NCI-H748 treated with DMSO at 0.1 percent for 48 hours (cell line): Measurements from ENCODE around the gene DSTN.

Experiments
- DNase-seq: peaks from one replicate; lab custom pipeline; 2025; lab: John Stamatoyannopoulos, UW

The DSTN gene

DNA sequence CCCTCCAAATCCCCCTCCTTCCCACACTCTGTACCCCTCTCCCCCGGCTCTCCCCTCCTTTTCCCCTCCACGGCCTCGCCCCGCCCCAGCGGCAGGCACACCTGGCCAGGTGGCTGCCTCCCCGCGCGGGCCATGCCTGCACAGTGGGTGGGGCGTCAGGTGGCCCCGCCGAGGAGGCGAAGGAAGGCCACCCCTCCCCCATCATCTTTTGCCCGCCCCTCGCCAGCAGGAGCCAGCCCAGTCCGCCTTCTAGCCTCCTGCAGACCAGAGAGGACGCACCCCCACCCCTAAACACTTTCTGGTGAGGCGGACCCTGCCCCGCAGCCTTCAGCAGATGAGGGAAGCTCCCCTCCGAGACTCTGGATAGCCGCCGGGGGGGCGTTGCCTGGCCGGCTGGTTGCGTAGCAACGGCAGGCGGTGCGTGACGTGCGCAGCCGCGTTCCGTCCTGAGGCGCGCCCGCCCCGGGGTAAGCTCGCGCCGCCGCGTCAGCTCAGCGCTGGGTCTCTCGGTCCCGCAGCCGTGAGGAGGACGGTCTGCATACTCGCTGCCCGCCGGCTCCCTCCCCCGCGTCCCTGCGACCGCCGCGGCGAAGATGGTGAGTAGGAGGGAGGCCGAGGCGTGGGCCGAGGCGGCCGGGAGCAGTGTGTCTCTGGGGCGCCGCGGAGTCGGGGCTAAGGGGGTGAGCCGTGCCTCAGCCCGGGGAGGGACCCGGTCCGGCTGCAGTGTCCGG, at the start of gene DSTN:
TSS of gene DSTN (plus strand) at position 460 of the 731 bp plus-strand sequence. CDS start at position 594, 134 bp downstream.
- DNase-seq = peak; percentile 94

DNA sequence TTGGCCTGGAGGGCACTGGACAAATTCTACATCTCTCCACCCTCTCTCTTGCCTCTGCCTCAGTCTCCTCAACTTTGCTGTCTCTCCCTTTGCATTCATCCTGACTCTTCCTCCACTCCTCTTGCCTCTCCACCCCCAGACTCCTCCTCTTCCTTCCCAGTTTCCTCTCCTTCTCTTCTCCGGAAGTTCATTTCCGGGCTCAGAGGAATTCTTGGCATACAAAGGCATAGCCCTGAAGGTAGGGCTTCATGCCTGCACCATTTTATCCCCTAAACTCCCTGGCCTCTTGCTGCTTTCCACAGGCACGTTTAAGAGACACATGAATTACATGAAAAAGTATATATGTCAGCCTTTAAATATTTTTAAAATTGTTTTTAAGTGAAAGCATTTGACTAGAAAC, 49.3 kb upstream of the DSTN start:
- no peak for DNase-seq

DNA sequence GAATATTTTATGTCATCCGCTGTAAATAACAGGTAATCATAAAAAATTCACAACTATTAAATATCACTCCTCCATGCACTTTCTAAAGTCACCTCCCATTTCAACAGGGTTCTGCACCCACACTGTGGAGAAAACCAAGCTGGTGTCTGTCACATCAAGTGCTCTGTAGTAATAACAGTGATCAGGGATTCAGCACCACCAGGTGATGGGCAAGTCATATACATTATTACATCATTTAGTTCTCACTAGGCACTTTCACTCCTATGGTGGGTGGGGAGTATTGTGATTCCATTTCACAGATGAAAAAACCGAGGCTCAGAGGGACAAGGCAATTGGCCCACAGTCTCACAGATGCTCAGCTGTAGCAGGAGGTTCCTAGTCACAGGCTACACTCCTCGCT, 47.3 kb upstream of the DSTN start:
- no peak for DNase-seq

DNA sequence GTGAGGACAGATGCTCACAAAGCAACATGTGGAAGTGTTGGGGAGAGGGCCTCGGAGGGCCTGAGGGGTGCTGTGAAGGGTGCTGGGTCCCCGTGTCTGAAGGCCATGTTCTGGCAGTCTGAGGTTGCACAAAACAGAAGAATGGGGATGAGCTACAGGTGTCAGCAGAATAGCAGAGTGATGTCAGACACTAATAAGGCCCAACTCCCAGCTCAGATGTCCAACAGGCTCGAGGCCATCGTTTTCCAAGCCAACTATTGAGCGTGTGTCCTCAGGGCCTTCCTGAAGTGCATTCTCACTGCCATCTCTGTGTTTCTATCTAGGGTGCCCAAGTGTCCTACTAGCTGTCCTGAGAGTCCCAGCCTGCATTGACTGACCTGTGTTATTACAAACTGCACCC, 46.5 kb upstream of the DSTN start:
- DNase-seq = no peak

DNA sequence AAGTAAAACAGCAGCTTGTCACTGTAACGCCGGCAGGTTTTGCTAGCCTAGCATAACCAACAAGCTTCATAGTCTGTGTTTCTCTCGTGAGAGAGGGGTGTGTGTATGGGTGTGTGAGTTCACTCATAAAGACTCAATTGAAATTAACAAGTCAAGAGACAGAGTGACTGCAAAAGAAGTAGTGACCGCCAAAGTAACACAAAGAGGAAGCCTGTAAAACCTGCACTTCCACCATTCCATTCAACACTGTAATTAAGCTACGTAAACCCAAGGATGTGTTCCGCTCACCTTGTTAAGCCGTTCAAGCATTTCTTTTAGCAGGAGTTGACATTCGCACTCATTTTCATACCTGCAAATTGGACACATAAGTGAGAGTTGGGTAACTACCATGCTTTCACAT, 45.3 kb upstream of the DSTN start:
- no peak for DNase-seq

DNA sequence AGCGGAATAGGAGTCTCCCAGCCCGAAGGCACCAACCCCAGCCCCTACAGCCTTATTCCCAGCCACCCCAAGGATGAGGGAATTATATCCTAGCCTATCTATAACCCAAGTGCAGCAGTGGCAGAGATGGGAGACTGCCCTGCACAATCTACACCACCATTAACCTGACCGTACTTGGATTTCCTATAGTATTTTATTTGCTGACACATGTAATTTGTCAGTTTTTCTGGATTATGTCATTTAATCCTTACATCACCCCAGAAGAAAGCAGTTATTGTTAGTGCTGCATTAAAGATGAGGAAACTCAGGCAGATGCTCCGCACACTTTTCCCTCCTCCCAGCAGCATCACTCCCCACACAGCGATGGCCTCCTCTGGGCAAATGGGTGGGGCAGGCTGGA, 44.7 kb upstream of the DSTN start:
- no peak for DNase-seq

DNA sequence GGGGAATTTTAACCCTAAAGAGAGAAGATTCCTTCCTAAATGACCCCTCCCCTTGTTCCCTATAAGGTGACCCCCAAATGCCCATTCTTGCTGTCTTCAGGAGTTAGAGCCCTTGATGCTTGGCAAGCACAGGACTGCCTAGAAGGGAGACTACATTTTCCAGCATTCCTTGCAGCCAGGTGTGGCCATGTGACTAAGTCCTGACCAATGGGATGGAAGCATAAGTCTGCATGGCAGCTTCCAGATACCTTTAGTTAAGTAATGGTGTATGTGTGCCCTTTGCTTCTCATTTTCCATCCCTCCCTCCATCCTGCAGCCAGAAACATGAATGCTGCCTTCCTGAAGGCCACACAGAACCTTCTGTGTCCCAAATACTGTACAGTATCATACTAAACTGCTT, 44.2 kb upstream of the DSTN start:
- no peak for DNase-seq

DNA sequence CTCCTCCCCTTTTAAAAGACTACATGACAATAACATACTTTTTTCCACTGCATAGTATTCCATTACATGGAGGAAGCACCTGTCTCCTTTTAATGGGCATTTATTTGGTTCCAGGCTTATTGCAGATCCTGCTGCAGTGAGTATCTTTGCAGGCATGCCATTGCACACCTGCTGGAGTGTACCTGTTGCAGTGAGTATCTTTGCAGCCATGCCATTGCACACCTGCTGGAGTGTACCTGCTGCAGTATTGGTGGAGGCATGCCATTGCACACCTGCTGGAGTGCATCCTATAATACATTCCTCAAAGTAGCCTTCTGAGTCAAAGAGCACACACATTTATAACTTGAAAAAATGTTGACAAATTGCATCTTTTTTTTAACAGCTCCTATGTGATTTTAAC, 40.3 kb upstream of the DSTN start:
- DNase-seq = no peak

DNA sequence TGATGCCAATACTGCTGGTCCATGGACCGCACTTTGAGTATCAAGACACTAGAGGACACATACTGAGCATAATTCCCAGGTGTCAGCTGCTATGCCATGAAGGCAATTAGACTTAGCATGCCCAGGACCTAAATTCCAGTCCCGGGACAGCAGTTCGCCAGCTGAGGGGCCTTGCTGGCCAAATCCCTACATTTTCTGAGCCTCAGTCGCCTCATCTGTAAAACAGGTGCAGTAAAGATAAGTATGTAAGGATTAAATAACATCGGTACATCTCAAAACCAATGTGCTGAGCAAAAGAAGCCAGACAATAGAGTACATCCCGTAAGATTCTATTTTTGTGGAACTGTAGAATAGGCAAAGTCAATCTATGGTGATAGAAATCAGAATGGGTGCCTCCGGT, 39.7 kb upstream of the DSTN start:
- DNase-seq = no peak

DNA sequence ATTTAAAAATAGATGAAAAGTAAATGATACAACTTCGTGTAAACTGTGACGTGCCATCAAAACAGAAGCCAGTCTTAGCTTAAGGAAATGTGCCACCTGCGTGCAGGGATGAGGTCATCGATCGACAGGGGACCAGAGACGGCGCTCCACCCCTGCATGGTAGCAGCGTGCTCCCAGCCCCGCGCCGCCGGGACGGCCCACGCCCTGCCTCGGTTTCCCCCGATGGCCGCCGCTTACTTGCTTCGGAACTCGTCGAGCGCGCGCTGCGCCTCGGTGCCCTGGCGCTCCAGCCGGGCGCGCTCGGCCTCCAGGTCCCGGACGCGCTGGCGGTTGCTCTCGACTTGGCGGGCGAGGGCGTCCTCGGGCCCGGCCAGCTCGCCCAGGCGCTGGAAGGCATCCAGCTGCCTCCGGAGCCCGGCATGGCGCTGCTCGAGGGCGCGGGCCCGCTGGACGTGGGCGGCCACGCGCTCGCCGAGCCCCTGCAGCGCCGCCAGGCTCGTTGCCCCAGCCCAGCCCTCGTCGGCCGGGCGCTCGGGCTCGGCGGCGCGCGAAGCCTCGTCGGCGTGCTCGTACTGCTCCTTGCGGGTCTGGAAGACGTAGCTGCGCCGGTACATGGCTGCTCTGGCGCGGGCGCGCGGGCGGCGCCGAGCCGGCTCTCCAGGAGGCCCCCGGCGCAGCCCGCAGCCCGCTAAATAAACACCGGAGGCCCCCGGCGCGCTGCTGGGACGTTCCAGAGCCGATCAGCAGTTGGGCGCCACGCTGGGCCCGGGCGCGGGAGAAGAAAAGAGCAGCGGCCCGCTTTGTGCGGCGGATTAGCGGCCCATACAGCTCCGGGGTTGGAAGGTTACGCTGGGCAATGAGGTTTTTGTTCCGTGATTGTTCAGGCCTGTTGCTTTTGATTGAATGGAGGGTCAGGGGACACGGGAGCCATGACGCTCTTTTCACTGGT, 38.9 kb upstream of the DSTN start, which contains the start of gene BFSP1:
TSS of gene BFSP1 (minus strand) at position 664 of the 949 bp plus-strand sequence. CDS start at position 614, 50 bp downstream.
- peak; percentile 67 for DNase-seq

DNA sequence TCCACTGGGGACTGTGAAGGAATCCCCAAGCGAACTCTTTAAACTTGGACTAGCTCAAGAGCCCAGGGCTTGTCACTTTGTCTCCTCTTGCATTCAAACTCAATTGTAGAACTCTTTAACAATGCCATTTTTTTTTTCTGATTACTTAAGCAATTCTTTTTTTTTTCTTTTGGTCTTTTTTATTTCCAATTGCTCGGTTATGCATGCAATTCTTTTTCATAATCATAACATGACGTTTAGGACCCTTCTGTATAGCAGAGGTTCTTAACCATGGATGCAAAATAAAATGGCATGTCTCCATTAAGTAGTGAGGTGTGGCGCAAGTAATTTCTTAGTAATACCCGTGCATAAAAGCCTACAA, 38.2 kb upstream of the DSTN start:
- peak; percentile 22 for DNase-seq

DNA sequence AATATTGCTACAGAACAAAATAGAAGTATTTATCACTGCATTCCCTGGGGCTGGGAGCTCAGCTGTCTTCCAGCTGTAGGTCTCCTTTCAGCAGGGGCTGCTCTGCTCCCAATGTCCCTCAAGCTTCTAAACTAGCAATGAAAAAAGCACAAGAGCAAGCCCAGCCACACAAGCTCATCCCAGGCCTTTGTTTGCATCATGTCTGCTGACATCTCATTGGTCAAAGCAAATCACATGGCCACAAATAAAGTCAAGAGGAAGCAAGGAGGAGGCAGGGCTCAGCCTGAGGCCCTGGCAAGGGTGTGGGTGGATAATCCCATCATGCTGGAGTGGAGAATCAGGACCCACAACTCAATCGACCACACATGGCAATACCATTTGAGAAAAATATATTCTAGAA, 36.5 kb upstream of the DSTN start:
- peak; percentile 27 for DNase-seq

DNA sequence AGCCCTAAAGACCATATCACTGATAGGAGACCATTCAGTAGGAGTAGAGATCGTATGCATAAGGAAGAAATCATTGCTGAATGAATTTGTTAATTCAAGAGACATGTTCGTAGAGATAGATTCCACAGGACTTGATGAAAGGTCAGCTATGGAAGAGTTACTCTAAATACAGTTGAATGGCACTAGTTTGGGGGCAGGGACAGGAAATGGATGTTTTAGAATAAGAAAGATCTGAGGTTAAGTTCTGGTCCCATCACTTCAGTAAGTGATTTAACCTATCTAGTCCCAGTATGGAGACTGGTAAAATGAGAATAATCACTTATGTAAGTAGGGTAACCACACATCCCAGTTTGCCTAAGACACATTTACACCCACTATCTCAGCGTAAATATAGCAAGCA, 35.8 kb upstream of the DSTN start:
- DNase-seq = no peak

DNA sequence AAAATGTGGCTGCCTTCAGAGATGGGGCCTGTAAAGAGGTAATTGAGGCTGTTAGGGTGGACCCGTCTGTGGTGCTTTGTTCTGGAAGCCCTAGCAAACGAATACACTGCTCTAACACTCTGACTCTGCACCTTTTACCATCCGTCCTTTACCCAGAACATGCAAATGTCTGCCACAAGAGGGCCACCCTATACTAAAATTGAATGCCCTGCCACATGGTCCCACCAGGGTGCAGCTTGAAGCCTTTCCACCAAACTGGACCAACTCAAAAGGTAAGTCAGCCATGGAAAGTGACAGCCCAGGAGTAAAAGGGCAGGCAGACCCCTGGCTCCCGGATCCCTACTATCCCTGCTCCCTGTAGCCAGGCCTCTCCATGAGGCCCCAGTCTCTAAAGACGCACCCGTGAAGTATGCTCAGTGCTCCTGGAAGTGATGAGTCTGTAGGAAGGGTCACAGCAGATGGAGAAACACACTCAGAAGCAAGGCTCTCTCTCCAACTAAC, 32.9 kb upstream of the DSTN start:
- DNase-seq = peak; percentile 89

DNA sequence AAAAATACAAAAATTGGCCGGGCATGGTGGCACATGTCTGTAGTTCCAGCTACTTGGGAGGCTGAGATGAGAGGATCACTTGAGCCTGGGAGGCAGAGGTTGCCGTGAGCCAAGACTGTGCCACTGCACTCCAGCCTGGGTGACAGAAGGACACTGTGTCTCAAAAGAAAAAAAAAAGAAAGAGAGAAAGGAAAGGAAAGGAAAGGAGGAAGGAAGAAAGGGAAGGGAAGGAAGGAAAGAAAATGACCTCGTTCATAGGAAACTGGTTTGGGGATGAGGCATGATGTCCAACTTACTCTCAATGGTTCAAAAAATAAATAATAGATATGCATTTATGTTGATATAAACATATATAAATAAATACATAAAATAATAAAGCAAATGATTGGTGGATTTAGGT, 31.9 kb upstream of the DSTN start:
- DNase-seq = no peak

DNA sequence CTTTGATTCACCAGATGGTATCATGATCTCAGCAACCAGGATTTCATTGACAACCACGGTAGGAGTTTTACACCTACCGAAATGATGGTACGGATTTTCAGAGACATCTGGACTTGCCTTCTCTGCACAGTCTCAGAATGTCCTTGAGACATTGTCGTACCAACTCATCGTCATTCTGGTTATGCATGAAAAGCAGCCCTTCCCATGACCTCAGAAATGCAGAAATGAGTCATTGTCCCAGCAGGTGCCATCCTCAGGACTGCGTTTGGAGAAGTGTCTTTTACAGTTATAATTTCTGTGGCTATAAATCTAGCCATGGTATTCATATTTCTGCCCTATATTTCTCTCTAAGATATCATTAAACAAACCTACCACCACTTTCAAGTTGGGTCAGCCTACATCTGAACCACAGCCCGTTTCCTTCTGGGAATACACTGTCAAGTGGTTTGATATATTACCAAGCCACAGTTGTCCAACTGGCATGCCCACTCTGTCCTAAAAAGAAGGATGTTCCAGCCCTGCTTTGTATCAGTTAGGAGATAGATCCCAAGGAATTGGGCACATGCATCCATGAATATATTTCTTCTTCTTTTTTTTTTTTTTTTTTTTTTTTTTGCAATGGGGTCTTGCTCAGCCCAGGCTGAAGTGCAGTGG, 31.2 kb upstream of the DSTN start:
- no peak for DNase-seq

DNA sequence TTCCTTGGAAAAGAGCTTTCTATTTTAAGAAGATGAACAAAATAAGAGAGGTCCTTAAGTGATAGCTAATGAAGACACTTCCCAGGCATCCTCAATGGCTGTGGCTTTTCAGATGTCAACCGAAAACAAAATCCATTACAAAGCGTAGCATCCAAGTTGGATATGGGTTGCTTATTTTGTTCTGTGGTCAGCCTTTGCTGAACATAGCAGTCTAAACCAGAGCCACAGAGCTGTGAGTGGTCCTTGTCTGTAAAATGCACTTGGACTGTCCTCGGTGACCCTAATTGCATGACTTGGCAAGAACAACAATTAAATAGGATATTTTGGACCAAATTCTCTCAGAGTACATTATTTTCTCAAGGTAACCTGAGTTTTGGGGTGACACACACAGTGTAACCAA, 28.3 kb upstream of the DSTN start:
- DNase-seq = no peak

DNA sequence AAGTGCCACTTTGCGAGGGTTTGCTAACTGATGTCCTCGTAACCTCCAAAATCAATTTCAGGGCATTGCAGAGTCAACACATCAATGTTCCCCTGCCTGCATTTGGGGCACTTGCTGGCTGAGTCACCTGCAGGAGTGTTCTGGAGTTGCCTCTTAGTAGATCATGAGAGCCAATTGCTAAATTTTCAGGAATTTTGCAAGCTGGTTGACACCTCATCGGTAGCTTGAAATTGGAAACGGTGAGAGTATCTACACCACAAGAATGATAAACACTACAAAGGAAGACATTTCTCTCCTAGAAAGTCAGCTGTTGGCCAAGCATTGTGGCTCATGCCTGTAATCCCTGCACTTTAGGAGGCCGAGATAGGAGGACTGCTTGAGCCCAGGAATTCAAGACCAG, 27.9 kb upstream of the DSTN start:
- no peak for DNase-seq

DNA sequence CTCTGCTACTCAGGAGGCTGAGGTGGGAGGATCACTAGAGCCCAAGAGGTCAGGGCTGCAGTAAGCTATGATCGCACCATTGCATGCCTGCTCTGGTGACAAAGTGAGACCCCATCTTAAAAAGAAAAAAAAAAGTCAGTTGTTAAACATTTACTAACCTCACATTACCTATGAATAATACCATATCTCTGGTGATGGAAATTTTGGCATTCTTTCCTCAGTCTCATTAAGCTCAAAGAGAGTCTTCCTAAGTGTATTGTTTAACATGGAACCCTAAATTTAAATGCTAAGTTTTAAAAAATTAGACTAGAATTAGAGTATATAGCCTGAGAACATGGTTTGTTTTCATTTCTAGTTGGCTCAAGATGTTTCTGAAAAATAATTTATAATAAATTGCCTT, 27.4 kb upstream of the DSTN start:
- no peak for DNase-seq

DNA sequence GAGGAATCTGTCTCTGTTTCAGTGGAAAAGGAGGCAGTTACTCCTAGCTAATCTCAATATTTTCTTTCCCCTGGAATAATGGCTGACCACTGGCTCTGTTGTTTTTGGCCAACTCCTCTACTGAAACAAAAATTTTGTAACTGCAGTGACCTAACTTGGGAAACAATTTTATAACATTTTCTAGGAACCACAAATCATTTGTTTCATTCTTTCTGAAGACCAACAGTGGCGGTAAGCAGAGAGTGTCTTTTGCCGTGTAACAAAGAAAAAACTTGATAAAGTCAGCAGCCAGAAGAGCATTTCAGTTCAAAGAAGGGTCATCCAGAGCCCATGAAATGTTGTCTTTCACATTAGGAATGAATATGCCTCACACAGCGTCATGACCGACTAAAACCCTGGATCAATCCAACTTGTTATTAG, 26.9 kb upstream of the DSTN start:
- no peak for DNase-seq

DNA sequence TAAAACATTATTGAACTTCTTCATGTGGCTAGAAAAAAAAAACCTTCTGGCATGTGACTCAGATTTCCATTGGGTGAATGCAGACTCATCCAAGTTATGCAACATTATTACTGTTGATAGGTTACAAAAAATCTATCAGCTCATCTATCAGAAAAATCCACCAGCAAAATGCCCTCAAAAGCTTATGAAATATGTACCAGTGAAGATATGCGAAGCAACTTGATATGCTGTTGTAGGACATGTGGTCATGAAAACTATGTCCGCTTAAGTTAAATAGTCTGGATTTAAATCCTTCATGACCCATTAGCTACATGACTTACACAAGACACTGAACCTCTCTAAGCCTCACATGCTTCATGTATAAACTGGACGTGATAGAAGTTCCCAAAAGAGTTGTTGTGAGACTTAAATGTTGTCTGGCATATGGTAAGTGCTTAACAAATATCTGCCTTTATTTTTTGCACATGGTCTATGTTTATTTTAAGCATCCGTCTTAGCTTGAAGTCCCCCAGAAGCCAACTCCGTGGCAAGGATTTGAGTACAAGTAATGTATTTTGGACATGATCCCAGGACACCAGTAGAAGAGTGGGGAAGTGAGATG, 26.2 kb upstream of the DSTN start:
- no peak for DNase-seq

DNA sequence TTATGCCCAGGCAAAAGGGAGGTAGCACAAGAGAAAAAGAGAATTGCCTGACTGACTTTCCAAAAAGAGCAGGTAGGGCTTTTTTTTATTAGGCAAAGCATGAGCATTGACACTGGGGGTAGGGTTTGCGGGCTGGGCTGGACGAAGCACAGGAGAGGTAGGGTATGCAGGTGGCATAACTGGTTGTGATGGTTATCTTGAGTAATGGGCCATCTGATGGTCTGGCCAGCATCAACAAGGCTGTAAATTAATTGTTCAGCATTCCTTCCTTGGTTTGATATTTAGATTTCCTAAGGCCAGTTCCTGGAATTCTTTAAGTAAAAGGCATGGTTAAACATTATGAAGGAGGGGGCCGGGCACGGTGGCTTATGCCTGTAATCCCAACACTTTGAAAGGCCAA, 24.7 kb upstream of the DSTN start:
- DNase-seq = no peak
